Measurements from ENCODE around the gene APBB2. TPM values are rescaled to one million over a fixed set of nuclear protein-coding genes. Genes with fewer than 3 reads are reported as not detected.

APBB2 gene
- total and polyA plus RNA-seq, 2 of the 4 experiments (the other 2 are of a cell fraction) = 47.9 to 75.5 TPM

- Histone ChIP-seq H2BK20ac (ENCODE audit: low read depth, low read length) (no peak overlapping the region), H3K9me3 (ENCODE audit: control insufficient read depth, insufficient read depth, low read length) (no peaks in the 10 kb centered on the region), H3K23ac (ENCODE audit: low read depth, low read length) (no peak overlapping the region), H3K9ac (ENCODE audit: low read depth, low read length) (no peak overlapping the region), H3K14ac (replicated peaks; ENCODE audit: low read depth, low read length) (no peak overlapping the region), H2AK9ac (replicated peaks; ENCODE audit: low read depth, low read length, poor library complexity) (no peak overlapping the region), H3K4me3 (ENCODE audit: insufficient read depth, low read depth, low read length) (no peak overlapping the region), H4K20me1 (ENCODE audit: insufficient read depth, low read length) (no peaks in the 10 kb centered on the region), H4K91ac (ENCODE audit: insufficient read depth, low read depth, low read length) (no peak overlapping the region), H3K9me1 (ENCODE audit: insufficient read depth, low read length) (0 out of 2 replicates have a peak, but pooled peaks cover under 1% of the 10 kb centered on the region), H4K5ac (ENCODE audit: low read depth, low read length) (no peak overlapping the region), H3K79me1 (ENCODE audit: low read depth in 1 of 2, low read length in 2 of 2) (peaks cover under 1 to 3% of the 10 kb centered on the region in 2 experiments; a peak in 3 of 4 replicates), H3K4ac (ENCODE audit: low read depth, low read length) (no peak overlapping the region), H2BK15ac (ENCODE audit: low read depth, low read length) (no peak overlapping the region), H3K4me2 (ENCODE audit: low read depth, low read length) (no peak overlapping the region), H3K27ac (ENCODE audit: insufficient read depth, low read length) (no peak overlapping the region), H3K18ac (ENCODE audit: low read depth, low read length) (no peak overlapping the region), H3K4me1 (ENCODE audit: control insufficient read depth, insufficient read depth, low read length) (no peaks in the 10 kb centered on the region), H3K56ac (ENCODE audit: extremely low read depth, insufficient read depth, low read length) (no peak overlapping the region), H2BK5ac (ENCODE audit: low read depth, low read length, poor library complexity, severe bottlenecking) (no peak overlapping the region), H2BK120ac (ENCODE audit: low read depth, low read length) (no peak overlapping the region), H4K8ac (ENCODE audit: low read depth in 2 of 2, low read length in 2 of 2) (no peak overlapping the region), H2AK5ac (ENCODE audit: low read depth, low read length) (no peak overlapping the region), H3K36me3 (ENCODE audit: control insufficient read depth, insufficient read depth, low read length) (no peaks in the 10 kb centered on the region), H3K27me3 (ENCODE audit: control insufficient read depth, insufficient read depth, low read length) (no peaks in the 10 kb centered on the region), H2AFZ (replicated peaks; ENCODE audit: low read length, poor library complexity) (no peak overlapping the region)
- peak; percentile 16 for DNase-seq
- no peak for ATAC-seq (ENCODE audit: low read depth)
- TF ChIP-seq SMC3 (IDR thresholded peaks at IDR 0.05; ENCODE audit: low read depth, low read length) (no peak), USF2 (IDR thresholded peaks at IDR 0.05; ENCODE audit: low read depth, low read length) (no peak), RFX5 (IDR thresholded peaks at IDR 0.05; ENCODE audit: low read depth, low read length) (no peak), MAZ (IDR thresholded peaks at IDR 0.05; ENCODE audit: borderline replicate concordance, low read depth, low read length) (no peak)
- in situ Hi-C loops (cut with MboI; ENCODE audit: low sequenced_read_pairs) = no loop called here
- BruUV-seq (replicated peaks) = no TSS peak
- intact Hi-C loops (cut with micrococcal nuclease) = no loop called here
- WGBS, 2 experiments (ENCODE audit: extremely low coverage in 2 of 2, insufficient read length in 1 of 2) = 88% methylated on average over 4 of the region's 5 CpGs; no CpG with 5 or more reads in 1 of the 2 experiments
- dilution Hi-C loops (cut with HindIII; ENCODE audit: low sequenced_read_pairs, unreplicated experiment) = no loop called here
- ChIA-PET CTCF (interaction anchor here (0.6 to 1.8 kb wide), 2 partner anchors 49 to 74 kb away, joined by 3 to 4 read pairs; no protein-coding TSS in a partner anchor), POLR2A (ENCODE audit: unreplicated experiment) (no interaction called here)
These were observed 366.1 kb downstream of the APBB2 start for GRCh38 chr4:40848251-40848650.

Measured in IMR-90 (cell line).